ENCODE data around the gene CHD9.

GRCh38 chr16:53071748-53072301, 17.0 kb downstream of the CHD9 start:
- TF ChIP-seq CTCF (IDR thresholded peaks at IDR 0.05) (no peak), POLR2A (IDR thresholded peaks at IDR 0.05) (no peak)

All from thyroid gland (tissue), 4 donors.